Neural progenitor cell (in vitro differentiated cells): ENCODE data around the gene GABBR1.

Experiments
- CTCF ChIP-seq: fragments of 200-600 bp; sonication (generic); IDR thresholded peaks from 2 replicates; pipeline ENCODE4 v1.5.1; 2017; ENCODE audit warnings: antibody characterized with exemption, mild to moderate bottlenecking
- EZH2 ChIP-seq: fragments of 200-600 bp; sonication (generic); IDR thresholded peaks from 2 replicates; pipeline ENCODE4 v1.6.1; 2017; ENCODE audit warnings: antibody characterized with exemption, mild to moderate bottlenecking, moderate library complexity

- no peak for TF ChIP-seq CTCF
- TF ChIP-seq EZH2 = no peak
Observed at GRCh38 chr6:29584821-29585220, 48.2 kb downstream of the GABBR1 start, which contains the start of gene OR2H2.
